Activated CD4-positive, alpha-beta T cell treated with anti-CD3 and anti-CD28 coated beads, Interleukin-2, amount 50 U/mL, for 4 hours (primary cell): Measurements from ENCODE around the gene B9D1.

Experiments
- DNase-seq, 2 experiments: peaks; one replicate each; pipeline ENCODE4 v3.0.0-alpha.2; 2020

The B9D1 gene

DNA sequence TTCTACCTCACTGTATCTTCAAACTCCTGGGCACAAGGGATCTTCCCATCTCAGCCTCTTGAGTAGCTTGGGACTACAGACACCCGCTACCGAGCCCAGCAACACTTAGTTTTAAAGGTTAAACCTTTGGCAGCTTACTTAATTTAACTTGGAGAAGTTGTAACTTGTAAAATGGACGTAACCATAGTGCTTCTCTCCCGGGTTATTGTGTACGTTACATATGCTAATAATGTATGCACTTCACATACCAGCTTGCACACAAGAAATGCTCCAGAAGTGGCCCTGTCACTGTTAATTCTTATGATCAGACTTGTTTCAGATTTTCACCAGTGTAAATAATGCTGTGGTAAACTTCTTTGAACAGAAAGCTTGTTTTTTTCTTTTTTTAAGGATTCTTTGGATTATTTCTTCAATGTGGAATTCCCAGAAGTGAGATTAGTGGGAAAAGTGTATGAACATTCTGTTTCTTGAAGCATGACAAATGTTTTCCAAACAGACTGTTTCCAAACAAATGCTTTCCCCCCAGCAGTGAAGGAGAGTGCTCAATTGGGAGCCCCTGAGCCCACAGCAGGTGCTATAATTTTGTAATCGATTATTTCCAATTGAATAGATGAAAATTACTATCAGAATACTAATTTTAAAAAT is 63.8 kb downstream of the B9D1 start:
- no peak for DNase-seq

DNA sequence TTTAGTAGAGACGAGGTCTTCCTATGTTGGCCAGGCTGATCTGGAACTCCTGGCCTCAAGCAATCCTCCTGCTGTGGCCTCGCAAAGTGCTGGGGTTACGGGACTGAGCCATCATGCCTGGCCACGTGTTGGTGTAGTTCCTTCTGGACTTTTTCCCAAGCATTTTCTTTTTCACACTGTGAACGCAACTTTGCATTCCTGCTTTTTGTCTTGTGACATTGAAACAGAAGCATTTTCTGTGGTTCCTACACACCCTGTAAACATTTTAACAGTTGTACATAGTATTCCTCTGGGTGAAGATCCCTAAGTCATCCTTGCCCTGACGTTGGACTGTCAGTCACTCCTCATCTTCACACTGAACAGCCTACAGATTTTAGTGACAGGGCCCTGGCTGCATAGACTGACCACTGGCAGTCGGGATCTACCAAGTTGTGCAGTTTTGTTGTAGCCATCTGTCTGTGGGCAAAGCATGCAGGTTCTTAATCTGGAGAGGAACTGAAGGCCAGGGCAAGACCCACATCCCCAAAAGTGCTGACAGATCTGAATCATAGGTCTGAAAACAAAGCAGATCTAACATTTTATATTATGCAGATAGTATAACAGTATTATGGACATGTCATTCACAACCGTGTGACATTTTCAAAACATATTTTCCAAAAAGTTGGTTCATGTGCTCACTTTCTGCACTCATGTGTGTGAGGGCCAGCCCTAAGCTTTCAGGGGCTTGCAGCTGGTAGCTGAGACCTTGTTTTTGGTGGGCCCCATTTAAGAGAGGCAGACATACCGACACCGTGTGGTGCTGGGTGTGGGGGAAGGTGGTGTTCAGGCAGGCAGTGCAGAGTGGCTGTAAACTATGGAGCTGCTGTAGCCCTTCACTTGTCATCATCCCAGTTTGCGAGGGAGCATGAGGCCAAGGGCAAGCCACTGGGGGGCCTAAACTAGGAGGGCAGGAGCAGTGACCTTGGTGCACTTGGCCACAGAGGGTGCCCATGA is 65.4 kb downstream of the B9D1 start:
- no peak for DNase-seq

DNA sequence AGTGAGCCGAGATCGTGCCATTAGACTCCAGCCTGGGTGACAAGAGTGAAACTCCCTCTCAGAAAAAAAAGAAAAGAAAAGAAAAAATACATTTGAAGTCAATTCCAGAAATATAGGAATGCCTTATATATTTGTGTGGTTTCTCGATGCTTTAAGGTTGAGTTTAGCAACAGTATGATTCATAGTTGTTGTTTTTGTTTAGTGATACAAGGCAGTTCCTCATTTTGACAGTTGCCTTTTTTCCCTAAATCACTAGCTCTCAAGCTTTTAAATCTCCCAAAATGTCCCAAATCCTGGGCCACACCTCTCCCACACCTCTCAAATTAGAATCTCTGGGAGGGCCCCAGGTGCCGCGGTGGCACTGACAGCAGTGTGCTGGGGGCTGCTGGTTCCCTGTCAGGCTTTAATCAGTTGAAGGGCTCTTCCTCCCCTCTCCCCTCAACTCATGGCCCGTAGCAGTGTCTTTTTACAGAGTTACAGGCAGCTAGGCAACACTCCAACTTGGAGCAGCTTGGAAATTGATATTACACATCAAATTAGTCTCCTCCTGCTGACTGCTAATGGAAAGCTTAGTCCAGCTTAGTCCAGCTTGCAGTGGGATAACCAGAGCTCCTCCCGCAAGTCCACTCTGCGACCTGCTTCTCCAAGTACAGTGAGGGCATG is 66.9 kb downstream of the B9D1 start:
- no peak for DNase-seq

DNA sequence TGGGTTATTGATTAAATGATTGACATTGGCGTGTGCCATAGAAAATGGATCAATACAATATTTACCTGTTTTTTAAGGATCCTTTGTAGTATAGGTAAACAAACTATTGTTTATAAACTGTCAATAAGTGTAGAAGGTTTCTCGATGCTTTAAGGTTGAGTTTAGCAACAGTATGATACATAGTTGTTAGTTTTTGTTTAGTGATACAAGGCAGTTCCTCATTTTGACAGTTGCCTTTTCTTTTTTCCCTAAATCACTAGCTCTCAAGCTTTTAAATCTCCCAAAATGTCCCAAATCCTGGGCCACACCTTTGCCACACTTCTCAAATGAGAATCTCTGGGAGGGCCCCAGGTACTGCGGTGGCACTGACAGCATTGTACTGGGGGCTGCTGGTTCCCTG is 68.1 kb downstream of the B9D1 start:
- no peak for DNase-seq
